ENCODE measurements around the gene DDX17. TPM values are rescaled to one million over a fixed set of nuclear protein-coding genes. Genes with fewer than 3 reads are reported as not detected.

DDX17 gene
- total and polyA plus RNA-seq, 2 of the 4 experiments (the other 2 are of a cell fraction): 240 to 371 TPM

- no TSS peak for BruUV-seq (replicated peaks)
- intact Hi-C loops (cut with micrococcal nuclease) (no loop called here), in situ Hi-C loops (cut with MboI; ENCODE audit: low sequenced_read_pairs) (no loop called here), dilution Hi-C loops (cut with HindIII; ENCODE audit: low sequenced_read_pairs, unreplicated experiment) (no loop called here)
- Histone ChIP-seq H2BK120ac (ENCODE audit: low read depth, low read length) (no peak overlapping the region), H3K18ac (ENCODE audit: low read depth, low read length) (no peak overlapping the region), H2BK15ac (ENCODE audit: low read depth, low read length) (no peak overlapping the region), H4K5ac (ENCODE audit: low read depth, low read length) (no peak overlapping the region), H3K9me1 (ENCODE audit: insufficient read depth, low read length) (no peaks in the 10 kb centered on the region), H4K8ac (ENCODE audit: low read depth in 2 of 2, low read length in 2 of 2) (no peak overlapping the region), H2AK9ac (replicated peaks; ENCODE audit: low read depth, low read length, poor library complexity) (no peak overlapping the region), H3K23ac (ENCODE audit: low read depth, low read length) (no peak overlapping the region), H4K91ac (ENCODE audit: insufficient read depth, low read depth, low read length) (no peak overlapping the region), H2BK5ac (ENCODE audit: low read depth, low read length, poor library complexity, severe bottlenecking) (no peak overlapping the region), H3K56ac (ENCODE audit: extremely low read depth, insufficient read depth, low read length) (no peak overlapping the region), H4K20me1 (ENCODE audit: insufficient read depth, low read length) (no peaks in the 10 kb centered on the region), H3K4me1 (ENCODE audit: control insufficient read depth, insufficient read depth, low read length) (no peaks in the 10 kb centered on the region), H3K27ac (ENCODE audit: insufficient read depth, low read length) (no peak overlapping the region), H3K36me3 (ENCODE audit: control insufficient read depth, insufficient read depth, low read length) (no peaks in the 10 kb centered on the region), H3K4me2 (ENCODE audit: low read depth, low read length) (no peak overlapping the region), H3K9ac (ENCODE audit: low read depth, low read length) (no peak overlapping the region), H3K14ac (replicated peaks; ENCODE audit: low read depth, low read length) (no peak overlapping the region), H3K4me3 (ENCODE audit: insufficient read depth, low read depth, low read length) (no peak overlapping the region), H3K4ac (ENCODE audit: low read depth, low read length) (no peak overlapping the region), H2AFZ (replicated peaks; ENCODE audit: low read length, poor library complexity) (no peak overlapping the region), H3K9me3 (ENCODE audit: control insufficient read depth, insufficient read depth, low read length) (no peaks in the 10 kb centered on the region), H2BK20ac (ENCODE audit: low read depth, low read length) (no peak overlapping the region), H3K27me3 (ENCODE audit: control insufficient read depth, insufficient read depth, low read length) (peaks cover 6% of the 10 kb centered on the region), H3K79me1 (ENCODE audit: low read depth in 1 of 2, low read length in 2 of 2) (no peaks in the 10 kb centered on the region), H2AK5ac (ENCODE audit: low read depth, low read length) (no peak overlapping the region)
- ATAC-seq (ENCODE audit: low read depth): no peak
- no peak for DNase-seq
- no peak for TF ChIP-seq MAZ (IDR thresholded peaks at IDR 0.05; ENCODE audit: borderline replicate concordance, low read depth, low read length)
- no peak for TF ChIP-seq NFE2L2 (IDR thresholded peaks at IDR 0.05; ENCODE audit: low read depth, low read length)
- no peak for TF ChIP-seq BHLHE40 (IDR thresholded peaks at IDR 0.05; ENCODE audit: low read depth, low read length)
- no peak for TF ChIP-seq RCOR1 (IDR thresholded peaks at IDR 0.05; ENCODE audit: insufficient replicate concordance, low read length)
- TF ChIP-seq RAD21 (IDR thresholded peaks at IDR 0.05; ENCODE audit: low read length): no peak
- TF ChIP-seq FOS (IDR thresholded peaks at IDR 0.05; ENCODE audit: low read depth, low read length): no peak
- TF ChIP-seq SMC3 (IDR thresholded peaks at IDR 0.05; ENCODE audit: low read depth, low read length): no peak
- no peak for TF ChIP-seq MXI1 (IDR thresholded peaks at IDR 0.05; ENCODE audit: borderline replicate concordance, low read depth, low read length)
- TF ChIP-seq MAFK (IDR thresholded peaks at IDR 0.05; ENCODE audit: low read depth, low read length): no peak
- no peak for TF ChIP-seq USF2 (IDR thresholded peaks at IDR 0.05; ENCODE audit: low read depth, low read length)
- ChIA-PET POLR2A (ENCODE audit: unreplicated experiment) (no interaction called here), CTCF (no interaction called here)
- no CpG with 5 or more reads among the region's 2 CpGs for WGBS, 2 experiments (ENCODE audit: extremely low coverage in 2 of 2, insufficient read length in 1 of 2)
These were observed 13.5 kb upstream of the DDX17 start for GRCh38 chr22:38519453-38520250.
